SU-DHL-6 (cell line): ENCODE measurements around the gene MYBPHL.

Source experiments
- H2AFZ ChIP-seq: fragments of 200-600 bp; sonication (generic); 2 replicates; pipeline ENCODE4 v1.6.1; 2014; ENCODE audit warnings: low read depth, mild to moderate bottlenecking, moderate library complexity, mixed read lengths, antibody characterized with exemption, low read length; ENCODE audit not compliant: severe bottlenecking
- H3F3A ChIP-seq: fragments of 200-600 bp; shearing (Covaris generic); 2 replicates; pipeline ENCODE4 v1.6.0; 2016; ENCODE audit warnings: antibody characterized with exemption, mild to moderate bottlenecking; ENCODE audit not compliant: insufficient read depth
- H3K27ac ChIP-seq: fragments of 200-600 bp; sonication (generic); 2 replicates; pipeline ENCODE4 v1.5.1; 2016; ENCODE audit warnings: low read depth, mild to moderate bottlenecking, low read length, moderate library complexity, mixed read lengths
- H3K27me3 ChIP-seq: fragments of 200-600 bp; sonication (generic), shearing (Covaris generic); 2 replicates; pipeline ENCODE4 v1.6.0; 2014; ENCODE audit warnings: mild to moderate bottlenecking, low read length
- H3K36me3 ChIP-seq: fragments of 200-600 bp; sonication (generic); 2 replicates; pipeline ENCODE4 v1.6.1; 2014; ENCODE audit warnings: mild to moderate bottlenecking, low read length, mixed read lengths
- H3K4me2 ChIP-seq: fragments of 300-600, 200-600 bp; shearing (Covaris generic), sonication (generic); 2 replicates; pipeline ENCODE4 v1.6.0; 2014; ENCODE audit warnings: low read length, low read depth, mild to moderate bottlenecking; ENCODE audit not compliant: poor library complexity, severe bottlenecking
- H3K4me3 ChIP-seq: fragments of 200-600 bp; sonication (generic); 2 replicates; pipeline ENCODE4 v1.5.1; 2014; ENCODE audit warnings: antibody characterized with exemption, low read length, mild to moderate bottlenecking, mixed read lengths; ENCODE audit not compliant: insufficient read depth, poor library complexity, severe bottlenecking
- H3K79me2 ChIP-seq: fragments of 200-600 bp; sonication (generic); 2 replicates; pipeline ENCODE4 v1.6.1; 2014; ENCODE audit warnings: mild to moderate bottlenecking, low read length, moderate library complexity; ENCODE audit not compliant: insufficient read depth
- H3K9ac ChIP-seq: fragments of 200-600 bp; sonication (generic); 2 replicates; pipeline ENCODE4 v1.7.0; 2014; ENCODE audit warnings: mild to moderate bottlenecking, low read length
- H3K9me2 ChIP-seq: fragments of 200-600 bp; sonication (generic); replicated peaks from 2 replicates; pipeline ENCODE4 v1.6.1; 2014; ENCODE audit warnings: low read length; ENCODE audit not compliant: insufficient read depth
- H3K9me3 ChIP-seq: fragments of 200-600 bp; sonication (generic); 2 replicates; pipeline ENCODE4 v1.6.1; 2014; ENCODE audit warnings: low read length, mixed read lengths; ENCODE audit not compliant: insufficient read depth
- H4K20me1 ChIP-seq: fragments of 200-600 bp; sonication (generic); 2 replicates; pipeline ENCODE4 v1.6.1; 2014; ENCODE audit warnings: low read depth, mild to moderate bottlenecking, antibody characterized with exemption, low read length, moderate library complexity, mixed read lengths
- CTCF ChIP-seq: fragments of 200-600 bp; sonication (generic); IDR thresholded peaks from one replicate; pipeline ENCODE4 v1.5.1; 2017; ENCODE audit warnings: antibody characterized with exemption, mild to moderate bottlenecking, low read length, moderate library complexity; ENCODE audit not compliant: insufficient read depth, poor library complexity, severe bottlenecking
- EZH2phosphoT487 ChIP-seq: fragments of 200-600 bp; sonication (generic), shearing (Covaris generic); conservative IDR thresholded peaks from 2 replicates; pipeline ENCODE4 v1.6.1; 2018; ENCODE audit warnings: mild to moderate bottlenecking, antibody characterized with exemption, low read length, moderate library complexity, mixed read lengths

The MYBPHL gene

GRCh38 chr1:109256085-109256484, 50.7 kb downstream of the MYBPHL start:
- H3K27ac ChIP-seq, result no peak overlapping the region
- H3K9ac ChIP-seq, result no peak overlapping the region
- no peaks in the 10 kb centered on the region for H3K36me3 ChIP-seq
- H3K4me3 ChIP-seq, result no peak overlapping the region
- H3K27me3 ChIP-seq, result no peaks in the 10 kb centered on the region
- no peaks in the 10 kb centered on the region for H3K9me3 ChIP-seq
- no peak for TF ChIP-seq CTCF
- TF ChIP-seq EZH2phosphoT487, result no peak
- no peaks in the 10 kb centered on the region for H3K79me2 ChIP-seq
- H3F3A ChIP-seq, result no peaks in the 10 kb centered on the region
- H3K4me2 ChIP-seq, result no peak overlapping the region
- no peaks in the 10 kb centered on the region for H4K20me1 ChIP-seq
- no peaks in the 10 kb centered on the region for H3K9me2 ChIP-seq
- H2AFZ ChIP-seq, result no peak overlapping the region

- Histone ChIP-seq H3K4me2 (no peak overlapping the region), H2AFZ (no peak overlapping the region), H3F3A (no peaks in the 10 kb centered on the region), H3K36me3 (no peaks in the 10 kb centered on the region), H3K9me2 (no peaks in the 10 kb centered on the region), H4K20me1 (no peaks in the 10 kb centered on the region), H3K9ac (no peak overlapping the region), H3K27ac (no peak overlapping the region), H3K27me3 (no peaks in the 10 kb centered on the region), H3K4me3 (no peak overlapping the region), H3K79me2 (no peaks in the 10 kb centered on the region), H3K9me3 (no peaks in the 10 kb centered on the region)
- TF ChIP-seq EZH2phosphoT487 (no peak), CTCF (no peak)
Measured at GRCh38 chr1:109255678-109256077, 51.1 kb downstream of the MYBPHL start.

- no peak overlapping the region for H2AFZ ChIP-seq
- H3K27ac ChIP-seq, result no peak overlapping the region
- no peak overlapping the region for H3K9ac ChIP-seq
- no peaks in the 10 kb centered on the region for H3K36me3 ChIP-seq
- no peaks in the 10 kb centered on the region for H4K20me1 ChIP-seq
- TF ChIP-seq EZH2phosphoT487 (no peak), CTCF (no peak)
- H3K9me2 ChIP-seq, result no peaks in the 10 kb centered on the region
- H3K4me2 ChIP-seq, result no peak overlapping the region
- H3K27me3 ChIP-seq, result no peaks in the 10 kb centered on the region
- H3K9me3 ChIP-seq, result no peaks in the 10 kb centered on the region
- no peaks in the 10 kb centered on the region for H3K79me2 ChIP-seq
- H3K4me3 ChIP-seq, result no peak overlapping the region
- no peaks in the 10 kb centered on the region for H3F3A ChIP-seq
Measured at GRCh38 chr1:109255097-109255651, 51.6 kb downstream of the MYBPHL start.
